GM19043 (cell line): ENCODE data around the gene SIK3.

Source experiments
- ATAC-seq: cut with Tn5 transposase; IDR thresholded peaks from one replicate; pipeline ENCODE4 v1.9.1; 2021; ENCODE audit warnings: low read depth; ENCODE audit not compliant: unreplicated experiment

The SIK3 gene

DNA sequence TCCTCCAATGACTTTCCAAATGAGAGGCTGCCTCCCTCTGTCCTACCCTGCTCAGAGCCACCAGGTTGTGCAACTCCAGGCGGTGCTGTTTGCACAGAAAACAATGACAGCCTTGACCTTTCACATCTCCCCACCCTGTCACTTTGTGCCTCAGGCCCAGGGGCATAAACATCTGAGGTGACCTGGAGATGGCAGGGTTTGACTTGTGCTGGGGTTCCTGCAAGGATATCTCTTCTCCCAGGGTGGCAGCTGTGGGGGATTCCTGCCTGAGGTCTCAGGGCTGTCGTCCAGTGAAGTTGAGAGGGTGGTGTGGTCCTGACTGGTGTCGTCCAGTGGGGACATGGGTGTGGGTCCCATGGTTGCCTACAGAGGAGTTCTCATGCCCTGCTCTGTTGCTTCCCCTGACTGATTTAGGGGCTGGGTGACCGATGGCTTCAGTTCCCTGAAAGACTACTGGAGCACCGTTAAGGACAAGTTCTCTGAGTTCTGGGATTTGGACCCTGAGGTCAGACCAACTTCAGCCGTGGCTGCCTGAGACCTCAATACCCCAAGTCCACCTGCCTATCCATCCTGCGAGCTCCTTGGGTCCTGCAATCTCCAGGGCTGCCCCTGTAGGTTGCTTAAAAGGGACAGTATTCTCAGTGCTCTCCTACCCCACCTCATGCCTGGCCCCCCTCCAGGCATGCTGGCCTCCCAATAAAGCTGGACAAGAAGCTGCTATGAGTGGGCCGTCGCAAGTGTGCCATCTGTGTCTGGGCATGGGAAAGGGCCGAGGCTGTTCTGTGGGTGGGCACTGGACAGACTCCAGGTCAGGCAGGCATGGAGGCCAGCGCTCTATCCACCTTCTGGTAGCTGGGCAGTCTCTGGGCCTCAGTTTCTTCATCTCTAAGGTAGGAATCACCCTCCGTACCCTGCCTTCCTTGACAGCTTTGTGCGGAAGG is 265.6 kb downstream of the SIK3 start:
- ATAC-seq: no peak

DNA sequence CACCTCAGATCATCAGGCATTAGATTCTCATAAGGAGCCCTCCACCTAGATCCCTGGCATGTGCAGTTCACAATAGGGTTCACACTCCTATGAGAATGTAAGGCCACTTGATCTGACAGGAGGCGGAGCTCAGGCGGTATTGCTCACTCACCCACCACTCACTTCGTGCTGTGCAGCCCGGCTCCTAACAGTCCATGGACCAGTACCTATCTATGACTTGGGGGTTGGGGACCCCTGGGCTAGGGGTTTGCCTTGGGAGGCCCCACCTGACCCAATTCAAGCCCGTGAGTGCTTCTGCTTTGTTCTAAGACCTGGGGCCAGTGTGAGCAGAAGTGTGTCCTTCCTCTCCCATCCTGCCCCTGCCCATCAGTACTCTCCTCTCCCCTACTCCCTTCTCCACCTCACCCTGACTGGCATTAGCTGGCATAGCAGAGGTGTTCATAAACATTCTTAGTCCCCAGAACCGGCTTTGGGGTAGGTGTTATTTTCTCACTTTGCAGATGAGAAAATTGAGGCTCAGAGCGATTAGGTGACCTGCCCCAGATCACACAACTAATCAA is 266.4 kb downstream of the SIK3 start:
- ATAC-seq: no peak

DNA sequence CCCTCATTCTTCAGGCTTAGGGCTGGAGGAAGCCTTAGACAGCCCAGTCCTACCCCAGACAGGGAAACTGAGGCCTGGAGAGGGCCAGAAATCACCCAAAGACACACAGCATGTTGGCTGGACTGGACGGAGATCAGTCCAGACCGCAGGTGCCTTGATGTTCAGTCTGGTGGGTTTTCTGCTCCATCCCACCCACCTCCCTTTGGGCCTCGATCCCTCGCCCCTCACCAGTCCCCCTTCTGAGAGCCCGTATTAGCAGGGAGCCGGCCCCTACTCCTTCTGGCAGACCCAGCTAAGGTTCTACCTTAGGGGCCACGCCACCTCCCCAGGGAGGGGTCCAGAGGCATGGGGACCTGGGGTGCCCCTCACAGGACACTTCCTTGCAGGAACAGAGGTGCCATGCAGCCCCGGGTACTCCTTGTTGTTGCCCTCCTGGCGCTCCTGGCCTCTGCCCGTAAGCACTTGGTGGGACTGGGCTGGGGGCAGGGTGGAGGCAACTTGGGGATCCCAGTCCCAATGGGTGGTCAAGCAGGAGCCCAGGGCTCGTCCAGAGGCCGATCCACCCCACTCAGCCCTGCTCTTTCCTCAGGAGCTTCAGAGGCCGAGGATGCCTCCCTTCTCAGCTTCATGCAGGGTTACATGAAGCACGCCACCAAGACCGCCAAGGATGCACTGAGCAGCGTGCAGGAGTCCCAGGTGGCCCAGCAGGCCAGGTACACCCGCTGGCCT is 267.9 kb downstream of the SIK3 start:
- ATAC-seq: no peak

DNA sequence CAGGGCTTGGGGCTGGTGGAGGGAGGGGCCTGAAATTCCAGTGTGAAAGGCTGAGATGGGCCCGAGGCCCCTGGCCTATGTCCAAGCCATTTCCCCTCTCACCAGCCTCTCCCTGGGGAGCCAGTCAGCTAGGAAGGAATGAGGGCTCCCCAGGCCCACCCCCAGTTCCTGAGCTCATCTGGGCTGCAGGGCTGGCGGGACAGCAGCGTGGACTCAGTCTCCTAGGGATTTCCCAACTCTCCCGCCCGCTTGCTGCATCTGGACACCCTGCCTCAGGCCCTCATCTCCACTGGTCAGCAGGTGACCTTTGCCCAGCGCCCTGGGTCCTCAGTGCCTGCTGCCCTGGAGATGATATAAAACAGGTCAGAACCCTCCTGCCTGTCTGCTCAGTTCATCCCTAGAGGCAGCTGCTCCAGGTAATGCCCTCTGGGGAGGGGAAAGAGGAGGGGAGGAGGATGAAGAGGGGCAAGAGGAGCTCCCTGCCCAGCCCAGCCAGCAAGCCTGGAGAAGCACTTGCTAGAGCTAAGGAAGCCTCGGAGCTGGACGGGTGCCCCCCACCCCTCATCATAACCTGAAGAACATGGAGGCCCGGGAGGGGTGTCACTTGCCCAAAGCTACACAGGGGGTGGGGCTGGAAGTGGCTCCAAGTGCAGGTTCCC is 268.6 kb downstream of the SIK3 start, which contains the start of gene APOC3:
Gene APOC3 (plus strand): TSS at position 383 of the 659 bp plus-strand sequence. CDS start 676 bp downstream, outside the sequence.
- no peak for ATAC-seq

DNA sequence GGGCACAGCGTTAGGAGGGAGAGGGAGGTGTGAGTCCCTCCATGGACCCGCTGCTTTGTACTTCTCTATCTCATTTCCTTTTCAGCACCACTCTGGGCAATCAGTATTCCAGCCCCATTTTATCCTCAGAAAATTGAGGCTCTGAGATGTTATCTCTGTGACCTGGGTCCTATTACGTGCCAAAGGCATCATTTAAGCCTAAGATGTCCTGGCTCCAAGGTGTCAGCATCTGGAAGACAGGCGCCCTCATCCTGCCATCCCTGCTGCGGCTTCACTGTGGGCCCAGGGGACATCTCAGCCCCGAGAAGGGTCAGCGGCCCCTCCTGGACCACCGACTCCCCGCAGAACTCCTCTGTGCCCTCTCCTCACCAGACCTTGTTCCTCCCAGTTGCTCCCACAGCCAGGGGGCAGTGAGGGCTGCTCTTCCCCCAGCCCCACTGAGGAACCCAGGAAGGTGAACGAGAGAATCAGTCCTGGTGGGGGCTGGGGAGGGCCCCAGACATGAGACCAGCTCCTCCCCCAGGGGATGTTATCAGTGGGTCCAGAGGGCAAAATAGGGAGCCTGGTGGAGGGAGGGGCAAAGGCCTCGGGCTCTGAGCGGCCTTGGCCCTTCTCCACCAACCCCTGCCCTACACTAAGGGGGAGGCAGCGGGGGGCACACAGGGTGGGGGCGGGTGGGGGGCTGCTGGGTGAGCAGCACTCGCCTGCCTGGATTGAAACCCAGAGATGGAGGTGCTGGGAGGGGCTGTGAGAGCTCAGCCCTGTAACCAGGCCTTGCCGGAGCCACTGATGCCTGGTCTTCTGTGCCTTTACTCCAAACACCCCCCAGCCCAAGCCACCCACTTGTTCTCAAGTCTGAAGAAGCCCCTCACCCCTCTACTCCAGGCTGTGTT is 269.4 kb downstream of the SIK3 start:
- no peak for ATAC-seq

DNA sequence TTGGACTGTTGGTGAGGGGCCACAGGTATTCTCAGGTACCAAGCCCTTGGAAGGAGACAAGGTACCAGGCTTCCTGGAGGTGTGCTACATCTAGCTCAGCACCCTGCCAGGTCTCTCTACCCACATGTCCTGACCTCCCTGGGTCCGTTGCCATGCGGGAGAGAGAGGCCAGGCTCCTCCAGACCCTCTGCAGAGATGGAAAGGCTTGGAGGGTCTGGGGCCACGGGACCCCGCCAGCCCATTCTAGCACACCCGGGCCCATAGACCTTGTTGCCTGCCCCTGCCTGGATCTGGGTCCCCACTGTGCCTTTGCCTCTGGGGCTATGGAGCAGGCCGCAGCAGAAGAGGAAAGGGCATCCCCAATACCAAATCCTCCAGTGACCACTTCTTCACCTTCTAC is 270.8 kb downstream of the SIK3 start:
- ATAC-seq: no peak

DNA sequence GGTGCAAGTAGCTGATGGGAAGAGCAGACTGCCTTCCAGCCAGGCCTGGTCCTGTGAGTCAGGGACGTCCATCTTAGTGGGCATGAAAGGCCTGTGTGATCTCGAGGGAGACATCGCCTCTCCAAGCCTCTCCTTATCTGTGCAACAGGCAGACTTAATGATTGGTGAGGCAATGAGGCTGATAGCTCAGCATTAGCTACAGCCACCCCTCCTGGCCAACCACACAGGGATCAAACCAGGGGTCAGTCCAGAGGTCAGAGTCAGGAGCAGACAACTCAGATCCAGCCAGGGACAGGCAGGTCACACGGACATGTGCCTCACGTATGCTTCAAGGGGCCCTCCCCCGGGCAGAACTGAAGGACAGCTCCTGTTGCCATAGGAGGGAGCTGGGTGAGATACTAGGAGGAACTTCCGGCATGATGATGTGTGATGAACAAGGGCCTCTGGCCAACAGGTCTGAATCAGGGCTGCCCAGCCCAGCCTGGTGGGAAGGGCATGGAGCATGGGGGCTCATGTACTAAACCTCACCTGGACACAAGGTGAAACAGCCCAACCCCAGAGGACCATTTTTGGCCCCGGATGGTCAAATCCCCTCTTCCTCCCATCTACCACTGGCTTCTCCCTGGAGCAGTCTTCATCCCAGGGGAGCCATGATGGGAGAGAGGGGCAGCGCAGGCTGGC is 271.3 kb downstream of the SIK3 start:
- no peak for ATAC-seq

DNA sequence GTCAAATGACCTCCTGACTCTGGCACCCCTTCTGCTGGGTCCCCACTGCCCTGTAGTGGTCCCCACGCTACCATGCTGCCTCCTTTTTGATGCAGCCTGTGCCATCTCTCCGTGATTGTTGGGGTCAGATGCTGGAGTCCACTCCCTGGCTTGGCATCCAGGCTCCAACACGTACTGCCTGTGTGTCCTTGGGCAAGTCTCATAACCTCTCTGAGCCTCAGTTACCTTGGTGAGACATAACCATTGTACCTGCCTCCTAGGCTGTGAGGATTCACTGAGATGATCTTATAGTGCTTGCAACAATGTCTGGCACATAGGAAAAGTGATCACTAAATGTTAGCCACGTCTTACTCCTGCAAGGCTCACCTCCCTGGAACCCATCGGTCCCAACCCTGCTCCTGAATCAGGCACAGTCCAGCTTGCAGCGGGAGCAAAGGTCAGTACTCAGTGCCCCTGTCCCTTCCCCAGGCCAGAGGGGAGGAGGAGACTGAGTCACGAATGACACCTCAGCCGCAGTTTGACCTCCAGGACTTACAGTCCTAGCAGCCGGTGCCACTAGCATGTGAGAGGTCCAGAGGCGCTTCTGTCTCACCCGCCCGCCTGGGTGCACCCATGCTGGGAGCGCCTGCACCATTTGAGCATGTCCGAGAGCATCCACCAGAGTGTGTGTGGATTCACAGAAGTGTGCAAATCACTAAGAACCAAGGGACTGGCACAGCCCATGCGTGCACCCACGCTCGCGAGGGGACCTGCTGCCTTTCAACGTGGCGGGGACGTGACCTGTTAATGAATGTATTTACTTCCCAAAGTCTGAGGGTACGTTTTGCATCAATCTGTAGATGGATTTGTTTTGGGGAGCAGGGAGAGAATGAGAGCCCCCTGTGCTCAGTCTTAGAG is 272.1 kb downstream of the SIK3 start:
- ATAC-seq: no peak

DNA sequence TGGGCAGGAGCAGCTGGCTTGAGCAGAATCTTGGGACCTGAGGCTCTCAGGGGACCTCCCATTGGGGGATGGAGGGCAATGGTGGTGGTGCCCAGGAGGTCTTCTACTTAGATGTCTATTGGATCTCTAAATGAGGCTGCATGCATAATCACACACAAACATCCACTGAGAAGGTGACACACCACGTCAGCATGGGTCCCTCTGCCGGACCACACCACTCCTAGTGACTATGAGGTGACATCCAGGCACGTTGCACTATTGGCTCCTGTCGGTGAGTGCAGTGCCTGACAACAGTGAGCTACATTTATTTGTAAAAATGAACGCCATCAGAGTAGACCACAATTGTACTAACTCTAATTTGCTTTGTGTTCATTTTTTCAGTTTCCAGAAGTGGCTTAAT is 272.8 kb downstream of the SIK3 start:
- ATAC-seq: no peak

DNA sequence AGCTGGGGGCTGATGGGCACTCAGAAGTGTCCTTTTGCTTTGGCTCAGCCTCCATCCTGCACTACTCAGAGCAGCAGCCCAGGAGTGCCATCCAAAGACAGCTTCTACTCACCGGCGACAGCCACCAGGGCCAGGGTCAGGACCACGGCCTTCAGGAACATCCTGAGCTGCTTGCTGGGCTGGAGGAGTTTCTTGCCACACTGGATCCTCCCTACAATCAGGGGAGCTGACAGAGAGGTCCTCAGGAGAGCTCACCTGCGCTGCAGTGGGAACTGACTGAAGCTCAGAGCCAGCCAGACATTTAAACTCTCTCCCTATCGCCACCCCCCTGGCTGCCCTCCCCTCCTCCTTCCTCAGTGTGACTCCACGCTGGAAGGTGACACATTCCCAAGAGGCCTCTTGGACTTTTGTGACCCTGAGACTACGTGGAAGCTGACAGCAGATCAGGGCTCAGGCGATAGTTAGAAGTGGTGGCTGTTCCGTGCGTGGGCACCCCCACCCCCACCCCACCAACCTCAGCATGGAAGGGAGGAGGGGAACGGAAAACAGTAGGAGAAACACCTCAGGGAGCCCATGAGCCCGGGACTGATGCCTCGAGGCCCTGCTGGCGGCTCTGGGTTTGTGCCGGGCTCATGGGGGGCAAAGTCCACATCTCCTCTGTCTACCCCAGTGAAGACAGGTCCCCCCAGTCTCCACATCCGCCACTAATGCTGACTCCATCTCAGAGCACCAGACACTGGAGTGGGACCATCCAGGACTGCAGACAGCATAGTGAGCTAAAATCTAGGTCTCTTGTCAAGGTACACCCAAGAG is 275.0 kb downstream of the SIK3 start, which contains the start of gene APOA4:
Gene APOA4 (minus strand): TSS at position 274 of the 813 bp plus-strand sequence. CDS start 113 bp downstream, at position 161.
- ATAC-seq: no peak

DNA sequence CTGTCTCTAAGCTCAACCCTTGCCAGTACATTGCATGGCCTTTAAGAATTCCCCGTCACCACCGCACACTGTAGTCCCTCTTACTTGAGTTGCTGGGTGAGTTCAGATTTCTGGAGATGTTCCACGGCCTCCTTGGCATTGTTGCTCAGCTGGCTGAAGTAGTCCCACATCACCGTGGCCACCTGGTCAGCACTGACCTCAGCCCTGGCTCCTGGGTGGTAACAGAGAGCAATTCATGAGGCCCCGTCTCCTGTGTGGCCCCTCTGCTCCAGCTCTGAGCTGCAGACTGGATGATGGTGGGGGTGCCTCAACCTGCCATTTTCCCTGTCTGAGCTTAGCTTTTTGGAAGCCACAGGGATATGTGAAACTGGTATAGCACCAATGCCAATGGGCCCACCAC is 275.7 kb downstream of the SIK3 start:
- ATAC-seq: no peak

DNA sequence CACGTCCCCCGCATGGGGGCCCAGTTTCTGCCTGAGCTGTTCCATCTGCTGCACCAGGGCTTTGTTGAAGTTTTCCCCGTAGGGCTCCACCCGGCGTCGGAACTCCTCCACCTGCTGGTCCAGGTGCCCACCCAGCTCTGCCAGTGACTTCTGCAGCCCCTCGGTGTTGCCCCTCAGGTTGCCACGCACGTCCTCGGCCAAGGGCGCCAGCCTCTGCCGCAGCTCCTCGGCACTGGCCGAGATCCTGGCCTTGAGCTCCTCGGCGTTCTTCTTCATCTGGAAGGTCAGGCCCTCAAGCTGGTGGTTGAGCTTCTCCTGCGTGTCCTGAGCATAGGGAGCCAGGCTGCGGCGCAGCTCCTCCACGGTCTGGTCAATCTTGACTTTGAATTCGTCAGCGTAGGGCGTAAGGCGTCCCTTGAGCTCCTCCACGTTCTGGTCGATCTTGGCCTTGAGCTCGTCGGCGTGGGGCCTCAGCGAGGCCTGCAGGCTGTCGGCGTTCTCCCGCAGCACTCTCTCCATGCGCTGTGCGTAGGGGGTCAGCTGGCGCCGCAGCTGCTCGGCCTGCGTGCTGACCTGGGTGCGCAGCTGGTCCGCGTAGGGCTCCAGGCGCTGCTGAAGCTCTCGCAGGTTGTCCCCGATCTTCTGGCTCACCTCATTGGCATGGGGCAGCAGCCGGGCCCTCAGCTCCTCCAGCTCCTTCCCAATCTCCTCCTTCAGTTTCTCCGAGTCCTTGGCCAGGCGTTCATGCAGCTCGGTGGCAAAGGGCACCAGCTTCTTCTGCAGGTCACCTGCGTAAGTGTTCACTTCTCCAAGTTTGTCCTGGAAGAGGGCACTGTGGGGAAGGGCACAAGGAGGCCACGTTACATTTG is 276.9 kb downstream of the SIK3 start:
- no peak for ATAC-seq

DNA sequence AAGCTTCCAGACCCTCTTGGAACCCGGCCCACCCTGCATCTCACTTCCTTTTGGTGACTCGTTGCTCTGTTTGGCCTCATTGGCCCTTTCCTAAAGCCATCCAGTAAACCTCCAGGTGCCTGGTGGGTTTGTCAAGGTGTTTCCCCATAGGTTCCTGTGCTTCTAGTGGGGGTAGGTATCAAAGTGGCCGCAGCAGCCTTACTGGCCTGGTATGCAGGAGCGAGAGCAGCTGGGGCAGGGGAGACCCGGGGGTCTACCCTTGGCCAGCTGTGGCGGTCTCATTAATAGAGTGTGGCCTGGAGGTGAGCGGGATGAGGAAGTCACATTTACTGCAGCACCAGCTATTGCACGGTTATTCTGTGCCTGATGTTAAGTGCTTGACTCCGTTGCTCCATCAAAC is 279.2 kb downstream of the SIK3 start:
- ATAC-seq: no peak

DNA sequence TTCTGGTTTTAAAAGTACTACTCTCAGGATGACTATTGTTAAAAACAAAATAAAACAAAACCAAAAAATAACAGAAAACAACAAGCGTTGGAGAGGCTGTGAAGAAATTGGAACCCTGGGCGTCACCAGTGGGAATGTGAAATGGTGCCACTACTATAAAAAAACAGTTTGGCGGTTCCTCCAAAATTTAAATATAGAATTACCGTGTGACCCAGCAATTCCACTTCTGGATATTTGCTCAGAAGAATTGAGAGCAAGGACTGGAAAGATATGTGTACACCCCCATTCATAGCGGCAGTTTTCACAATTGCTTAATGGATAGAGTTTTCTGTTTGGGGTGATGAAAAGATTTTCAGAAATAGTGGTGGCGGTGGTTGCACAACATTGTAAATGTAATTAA is 283.7 kb downstream of the SIK3 start:
- ATAC-seq: no peak

DNA sequence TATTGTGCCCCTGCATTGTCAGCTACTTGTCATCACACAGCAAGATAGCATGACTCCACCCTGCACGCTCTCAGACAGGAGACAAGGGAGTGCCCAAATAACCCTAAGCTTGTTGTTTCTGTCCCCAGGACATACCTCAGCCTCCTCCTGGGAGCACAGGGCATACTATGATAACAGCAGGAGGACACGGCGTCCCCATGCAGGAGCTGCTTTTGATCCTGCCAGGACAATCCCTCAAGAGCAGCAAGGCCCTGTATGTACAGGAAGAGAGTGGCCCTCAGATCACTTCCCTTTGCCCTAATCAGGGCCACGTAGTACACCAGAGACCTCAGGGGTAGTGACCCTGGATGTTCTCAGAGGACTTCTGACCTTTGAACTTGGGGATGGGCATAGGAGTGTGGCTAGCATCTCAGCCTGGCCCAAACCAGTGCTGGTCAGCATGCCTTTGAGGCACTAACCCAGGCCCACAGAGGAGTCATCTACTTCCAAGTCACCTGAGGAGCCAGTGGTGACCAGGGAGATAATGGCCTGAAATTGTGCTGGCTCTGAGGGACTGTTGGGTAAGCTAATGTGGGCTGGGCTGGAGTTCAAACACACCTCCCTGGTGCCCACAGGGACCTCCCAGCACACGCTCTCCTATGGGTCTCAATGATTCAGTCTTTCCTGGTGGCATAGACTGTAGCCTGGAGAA is 284.3 kb downstream of the SIK3 start:
- ATAC-seq: no peak

DNA sequence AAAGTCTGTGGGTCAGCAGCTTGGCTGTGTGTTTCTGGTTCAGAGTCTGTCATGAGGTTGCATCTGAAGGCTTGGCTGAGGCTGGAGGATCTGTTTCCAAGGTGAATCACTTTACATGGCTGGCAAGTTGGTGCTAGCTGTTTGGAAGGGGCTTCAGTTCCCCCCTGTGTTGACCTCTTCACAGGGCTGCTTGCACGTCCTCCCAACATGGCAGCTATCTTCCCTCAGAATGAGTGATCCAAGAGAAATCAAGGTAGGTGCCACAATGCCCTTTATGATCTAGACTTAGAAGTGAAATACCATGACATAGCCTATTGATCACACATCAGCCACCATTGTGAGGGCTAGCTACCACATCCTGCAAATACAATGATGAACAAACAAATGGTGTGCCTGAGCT is 285.1 kb downstream of the SIK3 start:
- ATAC-seq: no peak
